GM18499 (cell line): ENCODE results near the gene OSBPL5.
"Not testable (repeated sequence)": the region's sequence is repeated elsewhere in the genome, so short reads cannot be mapped to it uniquely, and the experiment has no call there.

Experiments
- ATAC-seq: cut with Tn5 transposase; IDR thresholded peaks from one replicate; pipeline ENCODE4 v1.9.1; 2021; ENCODE audit warnings: moderate number of reproducible peaks; ENCODE audit not compliant: insufficient read depth, unreplicated experiment

OSBPL5 gene

DNA sequence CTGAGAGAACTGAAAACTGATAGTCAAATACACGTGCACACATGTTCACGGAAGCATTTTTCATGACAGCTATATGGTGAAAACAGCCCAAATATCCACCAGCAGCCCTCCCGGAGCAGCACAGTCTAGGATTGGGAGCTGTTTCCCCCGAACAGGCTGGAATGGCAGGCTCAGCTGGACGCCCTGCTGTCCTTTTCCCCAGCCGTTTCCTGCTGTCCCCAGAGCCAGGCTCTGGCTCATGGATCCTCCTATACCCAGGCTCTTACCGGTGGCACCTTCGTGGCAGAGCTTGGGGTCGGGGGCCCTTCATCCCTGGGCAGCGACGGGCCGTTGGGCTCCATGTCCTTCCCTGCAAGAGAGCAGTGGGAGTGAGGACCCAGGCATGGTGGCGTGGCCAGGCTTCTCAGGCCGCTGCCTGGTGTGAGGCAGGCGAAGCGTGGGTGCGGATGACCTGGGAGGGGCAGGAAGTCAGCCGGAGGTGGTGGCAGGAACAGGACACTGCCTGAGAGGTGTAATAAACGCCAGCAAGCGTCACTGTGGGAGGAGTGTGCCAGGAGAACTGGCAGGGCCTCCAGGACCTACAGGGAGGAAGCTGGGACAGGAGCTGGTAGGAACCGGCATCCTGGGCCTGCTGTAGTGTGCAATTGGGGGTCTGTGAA lies 38.8 kb downstream of the OSBPL5 start:
- no peak for ATAC-seq

GRCh38 chr11:3124821-3125220 lies 40.3 kb downstream of the OSBPL5 start:
- no peak for ATAC-seq

GRCh38 chr11:3123761-3124733 lies 41.1 kb downstream of the OSBPL5 start:
- no peak for ATAC-seq

DNA sequence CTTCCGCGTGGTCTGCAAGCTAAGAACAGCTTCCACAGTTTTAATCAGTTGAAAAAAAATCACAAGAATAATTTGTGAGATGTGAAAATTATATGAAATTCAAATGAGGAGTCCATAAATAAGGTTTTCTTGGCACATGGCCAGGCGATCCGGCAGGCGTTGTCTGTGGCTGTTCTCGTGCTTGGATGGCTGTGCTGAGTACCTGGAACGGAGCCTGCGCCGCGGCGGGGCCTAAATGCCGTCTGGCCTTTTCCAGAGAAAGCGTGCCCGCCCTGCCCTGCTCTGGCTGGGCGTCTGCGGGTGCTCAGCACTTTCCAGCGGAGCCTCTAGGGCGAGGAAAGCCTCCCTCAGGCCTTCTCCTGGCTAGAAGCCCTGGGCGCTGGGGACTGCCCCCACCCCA lies 41.8 kb downstream of the OSBPL5 start:
- ATAC-seq: no peak

DNA sequence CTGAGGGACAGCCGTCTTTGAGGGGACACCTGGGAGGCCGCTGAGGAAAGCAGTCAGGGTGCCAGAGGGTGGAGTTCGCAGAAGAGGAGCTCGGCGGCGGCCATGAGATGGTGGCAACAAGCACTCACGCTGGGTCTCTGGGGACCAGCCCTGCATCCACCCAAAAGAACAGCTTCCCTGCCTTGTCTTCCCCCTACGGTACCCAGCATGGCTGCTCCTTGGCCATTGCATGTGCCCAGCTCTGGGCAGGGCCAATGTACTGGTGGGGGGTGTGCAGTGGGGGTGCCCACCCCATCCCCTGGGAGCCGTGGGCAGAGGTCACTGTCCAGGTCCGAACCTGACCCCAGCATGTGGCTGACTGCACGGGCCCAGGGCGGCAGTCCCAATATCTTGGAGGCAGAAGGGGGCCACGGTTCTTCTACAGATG lies 42.3 kb downstream of the OSBPL5 start:
- ATAC-seq: no peak

DNA sequence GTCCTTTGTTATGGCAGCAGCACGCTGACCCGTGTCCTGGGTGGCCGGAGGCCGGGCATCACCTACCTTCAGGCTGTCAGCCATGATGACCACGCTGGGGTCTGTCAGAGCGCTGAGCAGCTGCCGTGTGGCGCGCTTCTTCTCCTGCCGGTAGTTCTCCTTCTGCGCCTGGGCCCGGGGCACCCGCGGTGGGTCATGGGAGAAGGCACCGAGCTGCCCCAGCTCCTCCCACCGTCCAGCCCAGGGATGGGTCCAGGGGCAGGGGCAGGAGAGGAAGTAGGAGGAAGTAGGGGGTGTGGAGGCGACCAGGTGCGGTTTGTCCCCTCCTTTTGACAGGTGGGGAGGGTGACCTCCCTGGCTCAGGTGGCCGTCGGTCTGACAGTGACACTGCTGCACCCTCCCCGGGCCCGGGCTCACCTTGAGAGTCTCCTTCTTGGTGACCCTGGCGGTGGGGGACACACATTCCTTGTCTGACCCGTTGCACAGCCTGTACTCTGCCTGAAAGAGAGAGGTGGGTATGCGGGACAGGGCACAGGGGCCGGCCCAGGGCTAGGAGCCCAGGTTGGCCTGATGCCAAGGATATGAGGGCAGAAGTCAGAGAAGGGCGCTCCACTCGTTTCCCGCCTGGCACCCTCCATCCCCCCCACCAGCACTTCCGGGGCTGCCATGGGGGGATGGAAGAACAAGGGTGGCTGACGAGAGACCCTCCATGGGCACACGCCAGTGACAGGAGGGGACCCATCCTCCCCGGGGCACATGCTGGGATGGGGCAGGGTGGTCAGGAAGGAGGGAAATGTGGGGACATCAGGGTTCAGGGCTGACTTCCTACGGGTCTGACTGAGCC lies 43.0 kb downstream of the OSBPL5 start:
- ATAC-seq: no peak

DNA sequence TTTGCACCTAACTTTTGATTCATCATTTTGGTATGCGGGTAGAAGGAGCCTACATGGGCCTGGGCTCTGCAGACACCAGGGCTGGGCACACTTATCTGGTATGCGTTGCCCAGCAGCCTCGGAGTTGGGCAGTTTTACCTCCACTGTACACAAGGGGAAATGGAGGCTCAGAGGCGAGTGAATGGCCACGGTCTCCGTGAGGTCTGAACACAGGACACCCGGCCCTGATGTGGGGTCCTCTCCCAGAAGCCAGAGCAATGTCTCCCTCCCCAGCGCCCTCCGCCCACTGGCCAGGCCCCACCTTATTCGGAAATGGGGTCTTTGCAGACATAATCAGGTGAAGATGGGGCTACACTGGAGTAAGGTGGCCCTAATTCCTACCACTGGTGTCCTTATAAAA lies 43.7 kb downstream of the OSBPL5 start:
- ATAC-seq: no peak

DNA sequence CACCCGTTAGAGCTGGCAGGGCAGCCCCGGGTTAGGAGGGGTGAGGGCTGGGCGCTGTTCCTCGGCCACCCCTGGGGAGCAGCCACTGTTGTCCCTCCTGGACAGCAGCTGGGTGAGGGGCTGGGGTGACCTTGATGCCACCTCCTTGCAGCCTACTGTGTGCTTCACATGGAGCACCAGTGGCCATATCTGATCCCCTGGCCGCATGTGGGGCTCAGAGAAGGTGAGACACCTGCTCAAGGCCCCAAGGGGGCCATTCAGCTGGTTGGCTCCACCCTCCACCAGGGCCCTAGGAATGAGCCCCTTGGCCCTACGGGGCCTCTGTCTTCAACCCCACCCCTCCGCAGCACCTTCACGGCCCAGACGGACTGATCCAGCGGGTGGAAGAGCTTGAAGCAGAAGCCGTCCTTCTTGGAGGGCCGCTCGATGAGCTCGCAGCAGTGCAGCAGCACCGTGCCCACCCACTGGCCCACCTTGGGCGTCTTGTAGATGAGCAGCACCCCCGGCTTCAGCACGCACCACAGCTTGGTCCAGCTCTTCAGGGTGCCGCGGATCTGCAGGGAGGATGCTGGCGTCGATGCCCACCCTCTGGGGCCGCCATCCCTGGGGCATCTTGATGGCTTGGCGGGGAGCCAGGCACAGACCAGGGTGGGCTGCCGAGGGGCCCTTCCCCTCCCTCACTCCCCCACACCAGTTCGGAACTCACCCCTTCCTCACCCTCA lies 44.9 kb downstream of the OSBPL5 start:
- ATAC-seq: no peak

GRCh38 chr11:3119141-3119821 lies 45.8 kb downstream of the OSBPL5 start:
- ATAC-seq: no peak

GRCh38 chr11:3115321-3115720 lies 49.8 kb downstream of the OSBPL5 start:
- ATAC-seq: no peak

GRCh38 chr11:3113661-3114060 lies 51.4 kb downstream of the OSBPL5 start:
- not testable (repeated sequence) for ATAC-seq

- no peak for ATAC-seq
These were observed 53.0 kb downstream of the OSBPL5 start for GRCh38 chr11:3111919-3112690.

DNA sequence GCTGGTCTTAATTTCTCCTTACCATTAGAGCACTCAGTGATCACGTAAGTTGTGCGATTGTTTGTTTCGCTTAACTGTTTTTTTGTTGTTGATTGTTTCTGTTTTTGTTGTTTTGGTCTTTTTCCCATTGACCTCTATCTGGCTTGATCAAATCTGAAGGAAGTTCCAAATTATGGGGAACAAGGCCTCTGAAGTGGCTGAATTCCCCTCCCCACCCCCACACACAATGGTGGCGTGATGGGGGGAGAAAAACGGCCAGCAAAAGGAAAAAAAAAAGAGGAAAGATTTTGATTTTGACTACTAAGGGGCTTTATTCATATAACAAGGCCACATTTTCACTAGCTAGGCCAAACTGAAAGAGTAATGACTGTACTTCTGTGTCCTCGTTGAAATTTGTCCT lies 53.6 kb downstream of the OSBPL5 start:
- no peak for ATAC-seq

DNA sequence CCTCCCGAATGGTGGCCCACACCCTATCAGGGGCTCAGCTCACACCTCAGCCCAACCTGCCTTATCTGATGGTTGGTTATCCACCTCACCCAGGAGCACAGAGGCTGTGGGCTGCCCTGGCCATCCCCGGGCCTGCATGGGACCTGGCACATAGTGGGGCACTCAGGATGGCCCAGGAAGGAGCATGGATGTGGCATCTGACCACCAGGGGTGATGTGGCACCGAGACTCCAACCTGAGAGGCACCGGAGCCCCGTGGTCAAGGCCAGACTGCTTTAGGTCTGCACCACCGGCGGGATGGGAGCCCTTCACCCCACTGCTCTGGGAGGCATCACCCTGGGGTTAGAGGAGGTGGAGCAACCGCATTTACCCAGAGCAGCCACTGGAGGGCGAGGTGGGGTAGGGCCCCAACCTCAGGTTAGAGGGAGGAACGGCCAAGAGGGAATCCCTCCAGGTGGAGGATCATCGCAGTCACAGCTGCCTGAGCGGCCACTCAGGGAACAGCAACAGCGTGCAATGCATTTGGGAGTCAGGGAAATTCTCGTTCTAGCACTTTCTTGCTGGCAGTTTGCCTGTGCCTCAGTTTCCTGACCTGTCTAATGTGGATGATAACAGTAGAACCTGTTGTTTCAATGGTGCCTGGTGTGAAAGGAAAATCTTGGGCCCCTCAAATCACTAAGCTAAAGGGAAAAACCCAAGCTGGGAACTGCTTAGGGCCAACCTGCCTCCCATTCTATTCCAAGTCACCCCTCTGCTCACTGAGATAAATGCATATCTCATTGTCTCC lies 55.0 kb downstream of the OSBPL5 start:
- no peak for ATAC-seq

DNA sequence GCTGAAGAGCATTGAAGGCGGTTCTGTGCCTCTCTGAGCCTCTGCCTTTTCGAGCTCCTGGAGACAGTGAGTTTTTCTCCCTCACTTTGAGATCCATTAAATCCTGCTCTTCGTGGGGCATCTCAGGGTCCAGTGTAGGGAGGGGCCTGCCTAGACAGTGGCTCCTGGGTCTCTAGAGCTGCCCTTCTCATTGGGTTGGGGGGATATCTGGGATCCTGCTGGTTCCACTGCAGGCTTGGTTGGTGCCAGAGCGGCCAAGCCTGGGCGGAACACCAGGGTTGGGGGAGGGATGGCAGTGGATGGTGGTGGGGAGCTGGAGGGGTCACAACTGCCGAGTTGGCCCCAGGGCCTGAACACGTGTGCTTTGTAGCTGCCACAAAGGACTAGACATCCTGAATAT lies 55.7 kb downstream of the OSBPL5 start:
- no peak for ATAC-seq

DNA sequence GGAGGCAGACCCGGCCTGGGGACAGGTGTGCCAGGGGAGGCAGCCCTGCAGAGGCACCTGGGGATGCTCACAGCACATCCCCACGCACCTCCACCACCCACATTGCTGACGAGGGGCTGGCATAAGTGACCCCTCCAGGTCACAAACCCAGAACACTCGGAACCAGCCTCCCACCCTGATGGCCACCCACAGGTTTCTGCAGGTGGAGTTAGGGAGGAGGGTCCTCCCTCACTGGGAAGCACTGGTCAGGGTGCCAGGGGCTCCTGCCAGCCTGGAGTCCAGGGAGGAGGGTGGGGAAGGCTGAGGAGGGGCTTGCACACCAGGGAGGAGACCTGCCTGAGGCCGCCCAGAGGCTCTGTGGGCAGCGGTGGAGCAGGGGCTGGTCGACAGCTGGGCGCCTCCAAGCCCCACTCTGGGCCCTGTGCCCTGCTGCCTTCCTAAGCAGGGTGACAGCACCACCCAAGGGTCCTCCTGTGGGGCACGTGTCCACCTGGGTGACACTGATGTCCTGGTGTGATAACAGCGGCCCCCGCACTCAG lies 56.9 kb downstream of the OSBPL5 start:
- ATAC-seq: no peak

DNA sequence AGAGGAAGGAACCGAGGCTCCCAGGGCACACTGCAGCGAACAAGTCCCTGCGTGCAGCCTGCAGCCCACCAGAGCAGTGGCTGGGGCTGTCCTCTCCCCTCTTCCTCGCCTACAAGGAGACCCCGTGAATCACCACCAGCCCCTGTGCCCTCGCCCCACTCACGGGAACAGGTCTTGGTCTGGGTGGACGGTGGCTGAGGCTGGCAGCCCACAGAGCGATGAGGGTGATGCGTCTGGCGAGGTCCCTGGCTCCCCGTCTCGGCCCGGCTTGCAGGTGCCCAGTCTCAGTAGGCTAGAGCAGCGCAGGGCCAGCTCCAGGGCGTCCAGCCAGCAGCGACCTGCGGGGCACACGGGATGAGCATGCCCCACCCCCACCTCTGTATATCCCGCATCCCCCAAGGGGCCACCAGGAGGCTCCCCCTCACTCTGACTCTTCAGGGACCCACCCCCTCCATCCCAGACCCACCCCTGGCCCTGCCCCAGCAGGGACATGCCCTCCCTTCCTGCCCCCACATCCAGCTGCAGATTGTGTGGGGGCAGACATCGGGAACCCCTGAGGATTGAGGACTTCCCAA lies 57.4 kb downstream of the OSBPL5 start:
- ATAC-seq: no peak
